Fibroblast of mammary gland (primary cell): ENCODE measurements around the gene TAF1L.
A peak's percentile ranks its signal among the peaks of the same experiment; 100 is the strongest.

Experiments
- DNase-seq: peaks from one replicate; pipeline ENCODE4 v3.0.0-alpha.2; 2010; ENCODE audit warnings: low read depth
- H3K4me3 ChIP-seq: 2 replicates; pipeline ENCODE4 v1.5.1; 2011; ENCODE audit warnings: low read depth, mild to moderate bottlenecking, low read length, moderate library complexity; ENCODE audit not compliant: control insufficient read depth
- TF ChIP-seq, protein P1 (sequence below): conservative IDR thresholded peaks from 2 replicates; pipeline ENCODE4 v1.5.1; 2011; ENCODE audit warnings: low read depth, low read length, inconsistent platforms; ENCODE audit not compliant: control insufficient read depth, insufficient read depth

Gene TAF1L

DNA sequence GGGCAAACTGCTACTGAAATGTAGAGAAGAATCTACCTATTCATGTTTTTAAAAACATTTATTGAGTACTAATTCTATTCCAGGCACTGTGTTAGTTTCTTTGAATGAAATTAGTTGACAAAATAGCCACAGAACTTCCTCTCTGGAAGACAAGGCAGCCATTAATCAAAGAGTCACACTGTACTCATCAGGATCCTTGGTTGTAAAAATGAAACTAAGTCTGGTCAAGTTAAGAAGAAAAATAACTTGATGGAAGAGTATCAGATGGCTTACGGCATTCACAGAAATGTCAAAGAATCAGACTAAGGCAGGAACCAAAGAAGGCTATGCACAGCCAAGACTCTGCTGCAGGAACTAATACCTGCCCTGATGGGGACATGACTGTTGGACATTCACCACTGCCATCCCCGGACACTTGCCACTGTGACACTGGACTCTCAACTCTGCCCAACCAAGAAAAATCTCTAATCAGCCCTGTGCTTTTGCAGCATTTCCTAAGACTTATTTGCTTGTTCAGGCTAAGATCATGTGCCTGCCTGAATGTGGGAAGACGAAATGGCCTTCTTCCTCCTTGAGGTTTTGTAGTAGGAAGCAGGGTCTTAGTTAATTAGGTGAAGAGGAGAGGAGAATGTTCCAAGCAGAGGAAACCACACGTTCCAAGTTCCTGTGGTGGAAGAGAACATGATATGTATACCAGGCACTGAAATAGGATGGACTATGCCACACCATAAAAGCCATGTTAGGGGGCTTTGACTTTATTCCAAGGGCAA lies 39.2 kb downstream of the TAF1L start:
- no peak overlapping the region for H3K4me3 ChIP-seq
- no peak for DNase-seq
- TF ChIP-seq, protein P1, sequence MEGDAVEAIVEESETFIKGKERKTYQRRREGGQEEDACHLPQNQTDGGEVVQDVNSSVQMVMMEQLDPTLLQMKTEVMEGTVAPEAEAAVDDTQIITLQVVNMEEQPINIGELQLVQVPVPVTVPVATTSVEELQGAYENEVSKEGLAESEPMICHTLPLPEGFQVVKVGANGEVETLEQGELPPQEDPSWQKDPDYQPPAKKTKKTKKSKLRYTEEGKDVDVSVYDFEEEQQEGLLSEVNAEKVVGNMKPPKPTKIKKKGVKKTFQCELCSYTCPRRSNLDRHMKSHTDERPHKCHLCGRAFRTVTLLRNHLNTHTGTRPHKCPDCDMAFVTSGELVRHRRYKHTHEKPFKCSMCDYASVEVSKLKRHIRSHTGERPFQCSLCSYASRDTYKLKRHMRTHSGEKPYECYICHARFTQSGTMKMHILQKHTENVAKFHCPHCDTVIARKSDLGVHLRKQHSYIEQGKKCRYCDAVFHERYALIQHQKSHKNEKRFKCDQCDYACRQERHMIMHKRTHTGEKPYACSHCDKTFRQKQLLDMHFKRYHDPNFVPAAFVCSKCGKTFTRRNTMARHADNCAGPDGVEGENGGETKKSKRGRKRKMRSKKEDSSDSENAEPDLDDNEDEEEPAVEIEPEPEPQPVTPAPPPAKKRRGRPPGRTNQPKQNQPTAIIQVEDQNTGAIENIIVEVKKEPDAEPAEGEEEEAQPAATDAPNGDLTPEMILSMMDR, result no peak

DNA sequence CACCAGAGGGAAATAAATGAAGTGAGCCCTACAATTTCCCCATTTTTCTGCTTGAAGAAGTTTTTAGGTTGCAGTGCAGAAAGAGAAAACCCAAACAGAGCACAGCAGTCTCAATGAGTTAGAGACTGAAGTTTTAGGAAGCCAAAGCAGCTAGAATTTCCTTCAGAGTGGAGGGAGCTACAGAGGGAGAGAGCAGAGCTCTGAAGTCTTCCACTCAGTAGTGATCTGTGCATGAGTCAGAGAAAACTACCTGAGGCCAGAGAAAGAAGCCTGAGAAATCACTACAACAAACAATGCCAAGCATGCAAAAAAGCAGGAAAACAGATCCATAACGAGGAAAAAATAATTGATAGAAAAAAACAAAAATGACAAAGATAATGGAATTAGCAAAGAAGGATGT lies 44.6 kb downstream of the TAF1L start:
- no peak for DNase-seq
- TF ChIP-seq, protein P1, result no peak
- H3K4me3 ChIP-seq, result no peak overlapping the region

DNA sequence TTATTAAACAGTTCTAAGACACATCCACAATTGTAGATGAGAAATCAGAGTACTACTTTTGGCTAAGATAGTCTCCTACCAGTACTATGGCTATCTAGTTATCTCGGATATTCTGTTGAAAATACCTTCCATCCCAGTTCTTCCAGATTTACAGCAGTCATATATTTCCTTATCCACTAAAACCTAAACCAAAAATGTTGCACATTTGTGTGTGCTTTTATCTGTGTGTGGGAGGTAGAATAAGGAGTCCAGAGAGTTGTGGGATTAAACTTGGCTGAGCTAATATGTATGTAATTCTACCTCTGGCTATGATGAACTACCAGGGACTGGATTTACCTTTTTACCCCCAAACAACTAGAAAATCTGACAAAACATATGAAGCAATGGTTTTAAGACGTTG lies 45.0 kb downstream of the TAF1L start:
- TF ChIP-seq, protein P1, result no peak
- H3K4me3 ChIP-seq, result no peak overlapping the region
- DNase-seq, result no peak

DNA sequence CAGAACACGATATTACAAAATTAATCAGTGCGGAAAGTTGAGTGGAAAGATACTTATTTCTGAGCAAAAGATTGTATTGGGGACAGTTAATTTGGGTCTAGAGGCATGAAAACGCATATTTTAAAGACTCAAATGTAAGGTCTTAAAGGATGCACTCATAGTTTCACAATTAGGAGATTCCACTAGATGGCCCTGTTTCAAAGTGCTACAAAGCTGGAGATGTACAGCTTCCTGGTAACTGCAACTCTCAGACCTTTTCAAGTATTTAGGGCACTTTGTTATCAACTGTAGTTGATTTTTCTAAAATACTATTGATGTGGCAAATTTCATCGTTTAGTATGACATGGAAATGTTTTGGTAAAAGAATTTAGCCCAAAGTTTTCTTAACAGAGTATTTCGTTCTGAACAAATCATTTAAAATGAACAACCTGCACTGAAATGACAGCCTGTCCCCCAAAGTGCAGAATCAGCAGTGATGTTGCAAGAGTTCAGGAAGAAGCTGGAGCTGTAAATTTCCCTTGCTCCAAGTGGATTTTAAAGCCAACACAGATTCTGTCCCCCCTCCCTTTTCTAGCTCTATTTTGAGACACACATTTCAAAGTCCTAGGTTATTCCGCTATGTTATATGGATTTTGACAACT lies 46.3 kb downstream of the TAF1L start:
- TF ChIP-seq, protein P1, result peak; percentile 68
- DNase-seq, result peak; percentile 69
- no peak overlapping the region for H3K4me3 ChIP-seq

DNA sequence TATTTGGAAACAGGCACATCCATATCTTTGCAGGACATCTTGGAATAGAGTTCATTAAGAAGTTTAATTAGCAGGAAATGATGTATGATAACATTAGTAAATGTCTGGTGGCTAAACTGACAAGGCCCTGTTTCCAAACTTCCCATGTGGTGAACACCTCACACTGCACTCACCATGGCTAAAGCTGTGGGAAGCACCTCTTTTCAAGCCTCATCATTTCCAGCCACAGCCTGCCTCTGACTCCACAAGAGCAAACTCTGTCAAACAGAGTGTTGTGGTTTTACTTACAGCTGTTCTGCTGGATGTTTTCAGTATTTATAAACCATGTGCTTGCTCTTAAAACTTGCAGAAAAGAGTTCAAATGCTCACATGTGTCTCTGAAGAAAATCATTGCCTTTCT lies 47.6 kb downstream of the TAF1L start:
- DNase-seq, result peak; percentile 38
- TF ChIP-seq, protein P1, result no peak
- H3K4me3 ChIP-seq, result no peak overlapping the region

DNA sequence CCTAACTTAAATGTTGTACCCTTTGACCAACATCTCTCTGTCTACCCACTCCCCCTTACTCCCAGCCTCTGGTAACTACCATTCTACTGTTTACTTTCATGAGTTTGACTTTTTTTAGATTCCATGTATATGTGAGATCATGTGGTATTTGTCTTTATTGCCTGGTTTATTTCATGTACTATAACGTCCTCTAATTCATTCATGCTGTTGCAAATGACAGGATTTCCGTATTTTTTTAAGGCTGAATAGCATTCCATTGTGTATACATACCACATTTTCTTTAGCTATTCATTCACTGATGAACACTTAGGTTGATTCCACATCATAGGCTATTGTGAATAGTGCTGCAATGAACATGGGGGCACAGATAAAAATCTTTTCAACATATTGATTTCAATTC lies 50.7 kb downstream of the TAF1L start:
- TF ChIP-seq, protein P1, result no peak
- no peak overlapping the region for H3K4me3 ChIP-seq
- no peak for DNase-seq
